GM19351 (cell line): ENCODE results near the gene LIFR.
"Not testable (repeated sequence)": the region's sequence is repeated elsewhere in the genome, so short reads cannot be mapped to it uniquely, and the experiment has no call there.

Experiments used
- ATAC-seq: cut with Tn5 transposase; IDR thresholded peaks from one replicate; pipeline ENCODE4 v1.9.1; 2021; ENCODE audit warnings: mild to moderate bottlenecking, moderate library complexity; ENCODE audit not compliant: unreplicated experiment

LIFR gene

GRCh38 chr5:38524022-38524421 is 32.4 kb downstream of the LIFR start:
- no peak for ATAC-seq

GRCh38 chr5:38519476-38519875 is 37.0 kb downstream of the LIFR start:
- no peak for ATAC-seq

- no peak for ATAC-seq
These were observed 38.1 kb downstream of the LIFR start for GRCh38 chr5:38518341-38518740.

- ATAC-seq, result not testable (repeated sequence)
These were observed 39.8 kb downstream of the LIFR start for GRCh38 chr5:38516649-38517048.

GRCh38 chr5:38515646-38516045 is 40.8 kb downstream of the LIFR start:
- no peak for ATAC-seq

GRCh38 chr5:38515092-38515491 is 41.4 kb downstream of the LIFR start:
- ATAC-seq, result no peak

- ATAC-seq, result no peak
These were observed 47.3 kb downstream of the LIFR start for GRCh38 chr5:38509185-38509584.

- ATAC-seq, result no peak
These were observed 50.1 kb downstream of the LIFR start for GRCh38 chr5:38506302-38506701.

- ATAC-seq, result no peak
These were observed 55.7 kb downstream of the LIFR start for GRCh38 chr5:38500573-38501260.

GRCh38 chr5:38497946-38498345 is 58.5 kb downstream of the LIFR start:
- no peak for ATAC-seq

- no peak for ATAC-seq
These were observed 61.7 kb downstream of the LIFR start for GRCh38 chr5:38494763-38495162.

GRCh38 chr5:38494175-38494574 is 62.3 kb downstream of the LIFR start:
- no peak for ATAC-seq

GRCh38 chr5:38483805-38484398 is 72.5 kb downstream of the LIFR start:
- ATAC-seq, result no peak

- ATAC-seq, result no peak
These were observed 77.0 kb downstream of the LIFR start for GRCh38 chr5:38479315-38479904.

- no peak for ATAC-seq
These were observed 77.6 kb downstream of the LIFR start for GRCh38 chr5:38478878-38479277.

GRCh38 chr5:38478166-38478565 is 78.3 kb downstream of the LIFR start:
- no peak for ATAC-seq

- no peak for ATAC-seq
These were observed 83.4 kb downstream of the LIFR start for GRCh38 chr5:38473008-38473407.

GRCh38 chr5:38472541-38472940 is 83.9 kb downstream of the LIFR start:
- ATAC-seq, result no peak

GRCh38 chr5:38471709-38472108 is 84.7 kb downstream of the LIFR start:
- no peak for ATAC-seq

- ATAC-seq, result no peak
These were observed 86.7 kb downstream of the LIFR start for GRCh38 chr5:38469707-38470267.

GRCh38 chr5:38468978-38469706 is 87.3 kb downstream of the LIFR start:
- ATAC-seq, result no peak
